Suprapubic skin (tissue), 4 donors: ENCODE data around the gene RPL18A.

Source experiments
- CTCF ChIP-seq, 2 donors: fragments of 200-600 bp in 1 of 2; fragments of 450-650 bp in 1 of 2; sonication (generic) in 1 of 2; IDR thresholded peaks; one replicate each; pipeline ENCODE4 v1.5.1; 2016 to 2019; ENCODE audit warnings: antibody characterized with exemption in 2 of 2, mild to moderate bottlenecking in 1 of 2, moderate library complexity in 1 of 2
- EP300 ChIP-seq: sonication (generic); formaldehyde crosslinking; IDR thresholded peaks from one replicate; pipeline ENCODE4 v1.6.1; 2017; ENCODE audit warnings: antibody characterized with exemption
- POLR2A ChIP-seq, 2 donors: fragments of 450-650 bp; IDR thresholded peaks; one replicate each; pipeline ENCODE4 v1.6.1; 2017; ENCODE audit warnings: antibody characterized with exemption in 2 of 2, mild to moderate bottlenecking in 2 of 2, moderate library complexity in 2 of 2
- POLR2AphosphoS5 ChIP-seq, 3 donors: sonication (generic); formaldehyde crosslinking; IDR thresholded peaks; one replicate each; pipeline ENCODE4 v1.6.1; 2017; ENCODE audit warnings: antibody characterized with exemption in 3 of 3

GRCh38 chr19:17893766-17894165 is 34.1 kb downstream of the RPL18A start:
- no peak for TF ChIP-seq CTCF (IDR thresholded peaks at IDR 0.05)
- no peak for TF ChIP-seq POLR2A (IDR thresholded peaks at IDR 0.05)
- no peak for TF ChIP-seq POLR2AphosphoS5 (IDR thresholded peaks at IDR 0.05)
- no peak for TF ChIP-seq EP300
